ENCODE results near the gene SREBF1.
A peak's percentile ranks its signal among the peaks of the same experiment; 100 is the strongest.

SREBF1 gene

GRCh38 chr17:17840751-17841591 lies 4.2 kb upstream of the SREBF1 start:
- TF ChIP-seq POLR2A (IDR thresholded peaks at IDR 0.05; ENCODE audit: low read length) (no peak), GATA1 (IDR thresholded peaks at IDR 0.05; ENCODE audit: low read depth, low read length) (no peak)
- DNase-seq, result peak; percentile 63 to 74

GRCh38 chr17:17839791-17840707 lies 3.3 kb upstream of the SREBF1 start:
- TF ChIP-seq POLR2A (IDR thresholded peaks at IDR 0.05; ENCODE audit: low read length) (peak; percentile 100), GATA1 (IDR thresholded peaks at IDR 0.05; ENCODE audit: low read depth, low read length) (no peak)
- DNase-seq, result peak; percentile 88 to 94

GRCh38 chr17:17837966-17838962 lies 1.5 kb upstream of the SREBF1 start:
- peak; percentile 81 to 82 for DNase-seq
- TF ChIP-seq POLR2A (IDR thresholded peaks at IDR 0.05; ENCODE audit: low read length), result peak; percentile 80
- TF ChIP-seq GATA1 (IDR thresholded peaks at IDR 0.05; ENCODE audit: low read depth, low read length), result no peak

GRCh38 chr17:17837380-17837821 lies 615 bp upstream of the SREBF1 start:
- DNase-seq, result peak; percentile 86 to 89
- TF ChIP-seq POLR2A (IDR thresholded peaks at IDR 0.05; ENCODE audit: low read length) (no peak), GATA1 (IDR thresholded peaks at IDR 0.05; ENCODE audit: low read depth, low read length) (no peak)

- TF ChIP-seq GATA1 (IDR thresholded peaks at IDR 0.05; ENCODE audit: low read depth, low read length) (no peak), POLR2A (IDR thresholded peaks at IDR 0.05; ENCODE audit: low read length) (peak; percentile 98)
- DNase-seq, result peak; percentile 98 to 99
Measured at GRCh38 chr17:17836250-17836817, 452 bp downstream of the SREBF1 start.

GRCh38 chr17:17835415-17836249 lies 1.2 kb downstream of the SREBF1 start:
- TF ChIP-seq GATA1 (IDR thresholded peaks at IDR 0.05; ENCODE audit: low read depth, low read length) (no peak), POLR2A (IDR thresholded peaks at IDR 0.05; ENCODE audit: low read length) (no peak)
- peak; percentile 64 to 78 for DNase-seq

- no peak for DNase-seq
- TF ChIP-seq GATA1 (IDR thresholded peaks at IDR 0.05; ENCODE audit: low read depth, low read length) (no peak), POLR2A (IDR thresholded peaks at IDR 0.05; ENCODE audit: low read length) (no peak)
Measured at GRCh38 chr17:17834974-17835373, 1.8 kb downstream of the SREBF1 start.

GRCh38 chr17:17833658-17834357 lies 3.0 kb downstream of the SREBF1 start:
- DNase-seq, result peak; percentile 71 to 72
- TF ChIP-seq POLR2A (IDR thresholded peaks at IDR 0.05; ENCODE audit: low read length), result no peak
- TF ChIP-seq GATA1 (IDR thresholded peaks at IDR 0.05; ENCODE audit: low read depth, low read length), result no peak

- no peak for DNase-seq
Measured at GRCh38 chr17:17832032-17832363, 4.8 kb downstream of the SREBF1 start.

GRCh38 chr17:17831208-17832031 lies 5.4 kb downstream of the SREBF1 start:
- TF ChIP-seq GATA1 (IDR thresholded peaks at IDR 0.05; ENCODE audit: low read depth, low read length) (no peak), POLR2A (IDR thresholded peaks at IDR 0.05; ENCODE audit: low read length) (no peak)
- no peak for DNase-seq

More at GRCh38 chr17:17832032-17832363, 4.8 kb downstream of the SREBF1 start:
- TF ChIP-seq GATA1 (IDR thresholded peaks at IDR 0.05; ENCODE audit: low read depth, low read length) (no peak), POLR2A (IDR thresholded peaks at IDR 0.05; ENCODE audit: low read length) (no peak)

Data from erythroblast (primary cell).